ENCODE measurements around the gene DHX36.
A peak's percentile ranks its signal among the peaks of the same experiment; 100 is the strongest.

DHX36 gene

GRCh38 chr3:154273381-154273780 is 50.9 kb downstream of the DHX36 start:
- Histone ChIP-seq H3K4me2 (no peak overlapping the region), H3K36me3 (peaks cover 79 to 100% (median 90%) of the 10 kb centered on the region in 11 experiments), H3K27me3 (no peaks in the 10 kb centered on the region), H3K4me3 (no peak overlapping the region), H3K4me1 (no peaks in the 10 kb centered on the region), H3K9me3 (replicated peaks in 1 of 11) (peaks cover 6 to 23% (median 13%) of the 10 kb centered on the region in 11 experiments), H3K27ac (no peak overlapping the region), H3K9ac (no peak overlapping the region), H4K20me1 (peaks cover 0 to 8% (median 0%) of the 10 kb centered on the region in 11 experiments; a peak in 2 of 22 replicates)
- TF ChIP-seq Cebpa-rat (IDR thresholded peaks at IDR 0.05): no peak

GRCh38 chr3:154254527-154254926 is 69.8 kb downstream of the DHX36 start:
- H4K20me1 ChIP-seq: peaks cover 0 to 5% (median 0%) of the 10 kb centered on the region in 11 experiments; a peak in 1 of 22 replicates
- H3K9me3 ChIP-seq (replicated peaks in 1 of 11): peaks cover 0 to 6% (median 0%) of the 10 kb centered on the region in 11 experiments; a peak in 2 of 22 replicates
- H3K27ac ChIP-seq: no peak overlapping the region
- no peak for TF ChIP-seq Cebpa-rat (IDR thresholded peaks at IDR 0.05)
- no peak overlapping the region for H3K9ac ChIP-seq
- H3K27me3 ChIP-seq: no peaks in the 10 kb centered on the region
- H3K36me3 ChIP-seq: peaks cover 48 to 85% (median 67%) of the 10 kb centered on the region in 11 experiments
- H3K4me3 ChIP-seq: no peak overlapping the region
- H3K4me2 ChIP-seq: no peak overlapping the region
- H3K4me1 ChIP-seq: no peaks in the 10 kb centered on the region

GRCh38 chr3:154252759-154253638 is 71.3 kb downstream of the DHX36 start:
- peaks cover 32 to 76% (median 54%) of the 10 kb centered on the region in 11 experiments for H3K36me3 ChIP-seq
- no peak overlapping the region for H3K4me2 ChIP-seq

GRCh38 chr3:154251610-154252009 is 72.7 kb downstream of the DHX36 start:
- Histone ChIP-seq H4K20me1 (peaks cover 0 to 5% (median 0%) of the 10 kb centered on the region in 11 experiments; a peak in 1 of 22 replicates), H3K27me3 (no peaks in the 10 kb centered on the region), H3K27ac (no peak overlapping the region), H3K9ac (no peak overlapping the region), H3K36me3 (peaks cover 24 to 74% (median 40%) of the 10 kb centered on the region in 11 experiments), H3K4me2 (no peak overlapping the region), H3K4me3 (no peak overlapping the region), H3K9me3 (replicated peaks in 1 of 11) (no peaks in the 10 kb centered on the region), H3K4me1 (no peaks in the 10 kb centered on the region)
- TF ChIP-seq Cebpa-rat (IDR thresholded peaks at IDR 0.05): no peak

More at GRCh38 chr3:154252759-154253638, 71.3 kb downstream of the DHX36 start:
- Histone ChIP-seq H3K9me3 (replicated peaks in 1 of 11) (no peaks in the 10 kb centered on the region), H3K4me3 (no peak overlapping the region), H3K27me3 (no peaks in the 10 kb centered on the region), H4K20me1 (peaks cover 0 to 5% (median 0%) of the 10 kb centered on the region in 11 experiments; a peak in 1 of 22 replicates), H3K27ac (no peak overlapping the region), H3K9ac (no peak overlapping the region), H3K4me1 (no peaks in the 10 kb centered on the region)
- no peak for TF ChIP-seq Cebpa-rat (IDR thresholded peaks at IDR 0.05)

- H3K36me3 ChIP-seq: peaks cover 12 to 62% (median 34%) of the 10 kb centered on the region in 11 experiments; a peak in 20 of 22 replicates
- peaks cover 0 to 5% (median 0%) of the 10 kb centered on the region in 11 experiments; a peak in 1 of 22 replicates for H4K20me1 ChIP-seq
- H3K9me3 ChIP-seq (replicated peaks in 1 of 11): no peaks in the 10 kb centered on the region
- no peak overlapping the region for H3K4me2 ChIP-seq
- no peak overlapping the region for H3K27ac ChIP-seq
- no peak for TF ChIP-seq Cebpa-rat (IDR thresholded peaks at IDR 0.05)
- H3K4me1 ChIP-seq: peaks cover 0 to 9% (median 1%) of the 10 kb centered on the region in 10 experiments; a peak in 9 of 20 replicates
- no peak overlapping the region for H3K4me3 ChIP-seq
- H3K9ac ChIP-seq: no peak overlapping the region
- H3K27me3 ChIP-seq: no peaks in the 10 kb centered on the region
Observed at GRCh38 chr3:154250291-154250690, 74.0 kb downstream of the DHX36 start.

- H3K4me1 ChIP-seq: peaks cover 0 to 33% (median 7%) of the 10 kb centered on the region in 10 experiments; a peak in 11 of 20 replicates
- TF ChIP-seq Cebpa-rat (IDR thresholded peaks at IDR 0.05): no peak
- H3K36me3 ChIP-seq: peaks cover 4 to 51% (median 24%) of the 10 kb centered on the region in 11 experiments; a peak in 16 of 22 replicates
- H3K27ac ChIP-seq: no peak overlapping the region
- no peaks in the 10 kb centered on the region for H3K9me3 ChIP-seq (replicated peaks in 1 of 11)
- no peak overlapping the region for H3K4me2 ChIP-seq
- no peak overlapping the region for H3K4me3 ChIP-seq
- no peaks in the 10 kb centered on the region for H3K27me3 ChIP-seq
- no peaks in the 10 kb centered on the region for H4K20me1 ChIP-seq
- no peak overlapping the region for H3K9ac ChIP-seq
Observed at GRCh38 chr3:154247806-154248415, 76.4 kb downstream of the DHX36 start.

- H3K4me1 ChIP-seq: peaks cover 0 to 47% (median 13%) of the 10 kb centered on the region in 10 experiments; a peak in 13 of 20 replicates
- peak overlapping the region in 6 of 11 experiments; percentile 25 to 74 (median 64); a peak in 9 of 22 replicates for H3K4me2 ChIP-seq
- peaks cover 0 to 25% (median 3%) of the 10 kb centered on the region in 11 experiments; a peak in 5 of 22 replicates for H3K36me3 ChIP-seq
Observed at GRCh38 chr3:154244644-154245043, 79.6 kb downstream of the DHX36 start.

GRCh38 chr3:154243353-154243752 is 80.9 kb downstream of the DHX36 start:
- Histone ChIP-seq H3K27ac (no peak overlapping the region), H3K4me1 (peaks cover 4 to 47% (median 16%) of the 10 kb centered on the region in 10 experiments; a peak in 15 of 20 replicates), H3K27me3 (no peaks in the 10 kb centered on the region), H3K4me2 (peak overlapping the region in 2 of 11 experiments; percentile 6 to 25; a peak in 2 of 22 replicates), H3K9me3 (replicated peaks in 1 of 11) (no peaks in the 10 kb centered on the region), H3K36me3 (0 out of 22 replicates have a peak, but pooled peaks cover 0 to 17% (median 0%) of the 10 kb centered on the region in 11 experiments), H3K9ac (no peak overlapping the region), H3K4me3 (no peak overlapping the region), H4K20me1 (no peaks in the 10 kb centered on the region)
- TF ChIP-seq Cebpa-rat (IDR thresholded peaks at IDR 0.05): no peak

More at GRCh38 chr3:154244644-154245043, 79.6 kb downstream of the DHX36 start:
- Histone ChIP-seq H3K4me3 (no peak overlapping the region), H3K9me3 (replicated peaks in 1 of 11) (no peaks in the 10 kb centered on the region), H3K9ac (no peak overlapping the region), H4K20me1 (no peaks in the 10 kb centered on the region), H3K27me3 (no peaks in the 10 kb centered on the region), H3K27ac (peak overlapping the region in 2 of 11 experiments; percentile 20 to 30; a peak in 2 of 22 replicates)
- TF ChIP-seq Cebpa-rat (IDR thresholded peaks at IDR 0.05): no peak

- H4K20me1 ChIP-seq: no peaks in the 10 kb centered on the region
- no peak overlapping the region for H3K4me3 ChIP-seq
- H3K4me2 ChIP-seq: no peak overlapping the region
- no peak overlapping the region for H3K9ac ChIP-seq
- H3K36me3 ChIP-seq: 0 out of 22 replicates have a peak, but pooled peaks cover 0 to 12% (median 0%) of the 10 kb centered on the region in 11 experiments
- H3K27ac ChIP-seq: no peak overlapping the region
- TF ChIP-seq Cebpa-rat (IDR thresholded peaks at IDR 0.05): no peak
- peaks cover 4 to 47% (median 16%) of the 10 kb centered on the region in 10 experiments; a peak in 15 of 20 replicates for H3K4me1 ChIP-seq
- no peaks in the 10 kb centered on the region for H3K27me3 ChIP-seq
- H3K9me3 ChIP-seq (replicated peaks in 1 of 11): no peaks in the 10 kb centered on the region
Observed at GRCh38 chr3:154242766-154243165, 81.5 kb downstream of the DHX36 start.
